Body of pancreas (tissue), 4 donors: Measurements from ENCODE around the gene GEMIN4. TPM values are rescaled to one million over a fixed set of nuclear protein-coding genes. Genes with fewer than 3 reads are reported as not detected.
"Not testable (repeated sequence)": the region's sequence is repeated elsewhere in the genome, so short reads cannot be mapped to it uniquely, and the experiment has no call there.

Experiments
- ATAC-seq: fragments of 150-250 bp; one replicate; pipeline ENCODE4 v1.9.1; 2016
- DNase-seq, 4 donors: peaks; one replicate each; pipeline ENCODE4 v3.0.0-alpha.2; 2019
- H3K27ac ChIP-seq, 4 donors: fragments of 200-600 bp; sonication (generic); 1 replicate in 3 of 4; 2 replicates in 1 of 4; pipeline versions ENCODE4 v1.5.1 to v1.6.1; 2016 to 2019; ENCODE audit warnings: mild to moderate bottlenecking in 1 of 4, mixed read lengths in 1 of 4, moderate library complexity in 1 of 4
- H3K27me3 ChIP-seq, 2 donors: fragments of 200-600 bp; sonication (generic); one replicate each; pipeline ENCODE4 v1.6.0; 2016; ENCODE audit warnings: mild to moderate bottlenecking in 1 of 2
- H3K36me3 ChIP-seq, 2 donors: fragments of 200-600 bp; sonication (generic); replicated peaks in 1 of 2; 2 replicates each; pipeline ENCODE4 v1.5.1; 2016; ENCODE audit warnings: low read depth in 2 of 2; ENCODE audit not compliant: insufficient read depth in 1 of 2
- H3K4me1 ChIP-seq: fragments of 200-600 bp; sonication (generic); one replicate; pipeline ENCODE4 v1.6.0; 2016
- H3K4me3 ChIP-seq, 2 donors: fragments of 200-600 bp; sonication (generic); 1 replicate in 1 of 2; 2 replicates in 1 of 2; pipeline ENCODE4 v1.5.1; 2016 to 2019
- H3K9me3 ChIP-seq, 3 donors: fragments of 200-600 bp; sonication (generic); 1 replicate in 2 of 3; 2 replicates in 1 of 3; pipeline ENCODE4 v1.5.1; 2016
- POLR2A ChIP-seq, 3 donors: fragments of 450-650 bp; IDR thresholded peaks; one replicate each; pipeline ENCODE4 v1.6.1; 2016; ENCODE audit warnings: antibody characterized with exemption in 3 of 3, mild to moderate bottlenecking in 2 of 3
- WGBS, 2 donors: methylation state at CpG; one replicate each; pipeline ENCODE4 v1.1.5; 2017; 5-methylcytosine and 5-hydroxymethylcytosine counted together
- intact Hi-C: fragments of 100-400 bp; cut with DNase I; formaldehyde crosslinking; loops from one replicate; pipeline ENCODE4 v1.15.1; 2023
- total RNA-seq, 2 donors: library from RNA; depleted of rRNA; stranded (reverse); fragments of >200 nt; gene quantifications; one replicate each; pipeline ENCODE4 v1.1.0, GENCODE V29; 2016
- TF ChIP-seq, protein P1 (sequence below), 7 experiments: fragments of 450-650 bp in 4 of 7; fragments of 200-600 bp in 3 of 7; sonication (generic) in 3 of 7; IDR thresholded peaks; one replicate each; pipeline ENCODE4 v1.5.1; 2016 to 2019; ENCODE audit warnings: antibody characterized with exemption in 7 of 7

The GEMIN4 gene
- total RNA-seq, 2 donors from 2014 or later = 5.6 to 7.3 TPM

DNA sequence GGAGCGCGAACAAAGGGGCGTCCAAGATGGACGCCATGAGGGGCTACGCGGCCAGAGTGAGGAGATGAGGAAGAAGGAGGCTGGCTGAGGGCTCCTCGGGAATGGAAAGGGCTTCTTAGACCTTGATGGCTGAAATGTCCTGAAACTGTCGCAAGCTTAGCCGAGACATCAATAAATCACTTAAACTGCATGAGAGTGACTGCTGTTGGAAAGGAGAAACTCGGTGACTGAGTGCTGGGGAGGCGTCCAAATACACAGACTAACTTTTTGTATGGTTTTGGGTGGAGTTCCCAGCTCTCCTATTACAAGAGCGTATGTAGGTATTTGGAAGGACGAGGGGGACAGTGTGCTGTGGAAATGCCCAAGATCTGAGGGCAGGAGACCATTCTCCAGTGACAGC is 1.4 kb upstream of the GEMIN4 start:
- ATAC-seq = no peak
- no peak for TF ChIP-seq POLR2A (IDR thresholded peaks at IDR 0.05)
- TF ChIP-seq, protein P1, sequence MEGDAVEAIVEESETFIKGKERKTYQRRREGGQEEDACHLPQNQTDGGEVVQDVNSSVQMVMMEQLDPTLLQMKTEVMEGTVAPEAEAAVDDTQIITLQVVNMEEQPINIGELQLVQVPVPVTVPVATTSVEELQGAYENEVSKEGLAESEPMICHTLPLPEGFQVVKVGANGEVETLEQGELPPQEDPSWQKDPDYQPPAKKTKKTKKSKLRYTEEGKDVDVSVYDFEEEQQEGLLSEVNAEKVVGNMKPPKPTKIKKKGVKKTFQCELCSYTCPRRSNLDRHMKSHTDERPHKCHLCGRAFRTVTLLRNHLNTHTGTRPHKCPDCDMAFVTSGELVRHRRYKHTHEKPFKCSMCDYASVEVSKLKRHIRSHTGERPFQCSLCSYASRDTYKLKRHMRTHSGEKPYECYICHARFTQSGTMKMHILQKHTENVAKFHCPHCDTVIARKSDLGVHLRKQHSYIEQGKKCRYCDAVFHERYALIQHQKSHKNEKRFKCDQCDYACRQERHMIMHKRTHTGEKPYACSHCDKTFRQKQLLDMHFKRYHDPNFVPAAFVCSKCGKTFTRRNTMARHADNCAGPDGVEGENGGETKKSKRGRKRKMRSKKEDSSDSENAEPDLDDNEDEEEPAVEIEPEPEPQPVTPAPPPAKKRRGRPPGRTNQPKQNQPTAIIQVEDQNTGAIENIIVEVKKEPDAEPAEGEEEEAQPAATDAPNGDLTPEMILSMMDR (IDR thresholded peaks at IDR 0.05) = no peak
- H3K36me3 ChIP-seq = no peaks in the 10 kb centered on the region
- peaks cover 23% of the 10 kb centered on the region for H3K4me1 ChIP-seq
- no peaks in the 10 kb centered on the region for H3K27me3 ChIP-seq
- no peak for DNase-seq
- 73% methylated on average over 13 of the region's 13 CpGs for WGBS, 2 donors
- no peak overlapping the region for H3K4me3 ChIP-seq
- no peak overlapping the region for H3K27ac ChIP-seq
- no peaks in the 10 kb centered on the region for H3K9me3 ChIP-seq
- intact Hi-C loops = no loop called here

DNA sequence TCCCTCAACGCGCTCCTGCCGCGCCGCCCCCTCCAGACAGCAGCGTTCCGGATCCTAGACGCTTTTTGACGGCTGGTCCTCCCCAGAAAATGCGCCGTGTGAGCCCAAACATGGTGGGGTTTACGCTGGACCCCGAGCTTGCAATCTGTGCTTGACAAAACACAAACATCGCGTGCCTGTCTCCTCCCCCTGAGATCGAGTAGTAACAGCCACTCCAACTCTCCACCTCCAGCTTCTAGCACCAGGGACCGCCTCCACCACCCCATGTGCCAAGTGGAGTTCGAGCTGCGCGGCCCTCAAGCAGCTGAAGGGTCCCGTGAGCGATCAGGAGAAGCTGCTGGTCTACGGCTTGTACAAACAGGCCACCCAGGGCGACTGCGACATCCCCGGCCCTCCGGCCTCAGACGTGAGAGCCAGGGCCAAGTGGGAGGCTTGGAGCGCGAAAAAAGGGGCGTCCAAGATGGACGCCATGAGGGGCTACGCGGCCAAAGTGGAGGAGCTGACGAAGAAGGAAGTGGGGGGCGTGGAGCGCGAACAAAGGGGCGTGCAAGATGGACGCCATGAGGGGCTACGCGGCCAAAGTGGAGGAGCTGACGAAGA is 656 bp upstream of the GEMIN4 start:
- H3K27ac ChIP-seq = peak overlapping the region; percentile 79 to 85 (median 82)
- H3K27me3 ChIP-seq = no peaks in the 10 kb centered on the region
- DNase-seq (peak; percentile 75 to 83 (median 82)), ATAC-seq (peak; percentile 68)
- 14 to 47% methylated on average over 15 to 38 of the region's 43 CpGs for WGBS, 2 donors
- peaks cover 0 to 2% of the 10 kb centered on the region in 2 donors for H3K36me3 ChIP-seq
- TF ChIP-seq POLR2A (IDR thresholded peaks at IDR 0.05) = no peak
- TF ChIP-seq, protein P1 (IDR thresholded peaks at IDR 0.05) = no peak
- H3K4me3 ChIP-seq = peak overlapping the region; percentile 45 to 79
- peaks cover 23% of the 10 kb centered on the region for H3K4me1 ChIP-seq
- intact Hi-C loops = no loop called here
- no peaks in the 10 kb centered on the region for H3K9me3 ChIP-seq

DNA sequence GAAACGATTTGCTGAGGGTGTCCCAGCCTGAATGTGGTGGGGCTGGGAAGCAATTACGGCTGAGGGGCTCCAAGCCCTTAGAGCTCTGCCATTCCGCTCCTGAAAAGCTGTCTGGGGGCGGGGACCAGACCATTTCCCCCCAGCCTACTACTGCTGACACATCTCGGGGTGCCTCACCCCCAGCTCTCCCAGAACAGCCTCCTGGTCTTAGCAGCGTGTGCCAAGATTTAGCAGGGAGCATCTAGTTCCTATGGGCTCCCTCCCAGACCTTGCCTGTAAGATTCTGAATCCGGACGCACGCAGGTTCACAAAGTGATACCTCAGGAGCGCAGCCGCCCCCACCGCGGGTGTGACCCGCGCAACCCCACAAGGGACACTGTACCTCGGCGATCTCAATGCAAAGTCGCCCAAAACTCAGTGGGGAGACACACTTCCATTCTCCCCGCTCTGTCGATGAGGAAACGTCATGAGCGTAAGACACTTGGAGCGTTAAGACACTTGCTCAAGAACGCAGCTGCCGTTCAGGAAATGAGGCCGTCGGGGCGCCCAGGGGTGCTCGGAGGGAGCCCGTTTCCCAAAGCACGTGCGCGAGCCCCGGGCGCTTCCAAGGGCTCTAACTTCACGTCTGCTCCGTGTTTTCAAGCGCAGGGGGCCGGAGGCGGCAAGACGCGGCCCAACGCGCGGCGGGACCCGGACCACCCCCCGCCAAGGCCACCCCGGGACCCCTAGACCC is 629 bp downstream of the GEMIN4 start:
- peak overlapping the region; percentile 79 to 87 for H3K4me3 ChIP-seq
- H3K36me3 ChIP-seq = peaks cover 0 to 14% of the 10 kb centered on the region in 2 donors
- TF ChIP-seq, protein P1 (IDR thresholded peaks at IDR 0.05) = no peak
- no peak for TF ChIP-seq POLR2A (IDR thresholded peaks at IDR 0.05)
- H3K27me3 ChIP-seq = no peaks in the 10 kb centered on the region
- H3K4me1 ChIP-seq = peaks cover 23% of the 10 kb centered on the region
- DNase-seq = peak; percentile 28 to 40 (median 34)
- H3K27ac ChIP-seq = peak overlapping the region in 3 of 4 donors; percentile 80 to 85 (median 85)
- no peaks in the 10 kb centered on the region for H3K9me3 ChIP-seq
- ATAC-seq = peak; percentile 28
- intact Hi-C loops = no loop called here
- WGBS, 2 donors = 0 to 1% methylated on average over 2 to 47 of the region's 49 CpGs

GRCh38 chr17:750431-751037 is 1.5 kb downstream of the GEMIN4 start:
- TF ChIP-seq, protein P1 (IDR thresholded peaks at IDR 0.05) = no peak
- TF ChIP-seq POLR2A (IDR thresholded peaks at IDR 0.05) = no peak
- no peaks in the 10 kb centered on the region for H3K27me3 ChIP-seq
- intact Hi-C loops = no loop called here
- no peaks in the 10 kb centered on the region for H3K9me3 ChIP-seq
- H3K36me3 ChIP-seq = peaks cover 0 to 20% of the 10 kb centered on the region in 2 donors
- peaks cover 23% of the 10 kb centered on the region for H3K4me1 ChIP-seq
- WGBS, 2 donors = 67 to 71% methylated on average over 8 of the region's 8 CpGs
- no peak overlapping the region for H3K27ac ChIP-seq
- no peak for DNase-seq
- no peak overlapping the region for H3K4me3 ChIP-seq
- ATAC-seq = no peak

DNA sequence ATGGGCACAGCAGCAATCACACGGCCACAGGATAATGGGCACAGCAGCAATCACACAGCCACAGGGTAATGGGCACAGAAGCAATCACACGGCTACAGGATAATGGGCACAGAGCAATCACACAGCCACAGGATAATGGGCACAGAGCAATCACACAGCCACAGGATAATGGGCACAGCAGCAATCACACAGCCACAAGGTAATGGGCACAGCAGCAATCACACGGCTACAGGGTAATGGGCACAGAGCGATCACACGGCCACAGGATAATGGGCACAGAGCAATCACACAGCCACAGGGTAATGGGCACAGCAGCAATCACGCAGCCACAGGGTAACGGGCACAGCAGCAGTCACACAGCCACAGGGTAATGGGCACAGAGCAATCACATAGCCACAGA is 2.7 kb downstream of the GEMIN4 start:
- H3K9me3 ChIP-seq, H3K27ac ChIP-seq, DNase-seq, ATAC-seq, intact Hi-C loops, H3K4me3 ChIP-seq, H3K27me3 ChIP-seq: not testable (repeated sequence)
- 69 to 75% methylated on average over 4 to 7 of the region's 7 CpGs for WGBS, 2 donors
- H3K4me1 ChIP-seq = peaks cover 23% of the 10 kb centered on the region
- peaks cover 0 to 20% of the 10 kb centered on the region in 2 donors for H3K36me3 ChIP-seq

GRCh38 chr17:748604-749003 is 3.5 kb downstream of the GEMIN4 start:
- DNase-seq, H3K4me3 ChIP-seq, intact Hi-C loops, H3K27me3 ChIP-seq, H3K9me3 ChIP-seq, H3K27ac ChIP-seq, ATAC-seq: not testable (repeated sequence)
- H3K4me1 ChIP-seq = peaks cover 23% of the 10 kb centered on the region
- H3K36me3 ChIP-seq = peaks cover 0 to 20% of the 10 kb centered on the region in 2 donors
- WGBS, 2 donors = 94 to 95% methylated on average over 4 of the region's 4 CpGs
